ENCODE results near the gene AXIN1. TPM values are rescaled to one million over a fixed set of nuclear protein-coding genes. Genes with fewer than 3 reads are reported as not detected.
"Not testable (repeated sequence)": the region's sequence is repeated elsewhere in the genome, so short reads cannot be mapped to it uniquely, and the experiment has no call there.

AXIN1 gene
- total RNA-seq, 4 donors from 2014 or later = 37.9 to 45.7 (median 40.6) TPM

DNA sequence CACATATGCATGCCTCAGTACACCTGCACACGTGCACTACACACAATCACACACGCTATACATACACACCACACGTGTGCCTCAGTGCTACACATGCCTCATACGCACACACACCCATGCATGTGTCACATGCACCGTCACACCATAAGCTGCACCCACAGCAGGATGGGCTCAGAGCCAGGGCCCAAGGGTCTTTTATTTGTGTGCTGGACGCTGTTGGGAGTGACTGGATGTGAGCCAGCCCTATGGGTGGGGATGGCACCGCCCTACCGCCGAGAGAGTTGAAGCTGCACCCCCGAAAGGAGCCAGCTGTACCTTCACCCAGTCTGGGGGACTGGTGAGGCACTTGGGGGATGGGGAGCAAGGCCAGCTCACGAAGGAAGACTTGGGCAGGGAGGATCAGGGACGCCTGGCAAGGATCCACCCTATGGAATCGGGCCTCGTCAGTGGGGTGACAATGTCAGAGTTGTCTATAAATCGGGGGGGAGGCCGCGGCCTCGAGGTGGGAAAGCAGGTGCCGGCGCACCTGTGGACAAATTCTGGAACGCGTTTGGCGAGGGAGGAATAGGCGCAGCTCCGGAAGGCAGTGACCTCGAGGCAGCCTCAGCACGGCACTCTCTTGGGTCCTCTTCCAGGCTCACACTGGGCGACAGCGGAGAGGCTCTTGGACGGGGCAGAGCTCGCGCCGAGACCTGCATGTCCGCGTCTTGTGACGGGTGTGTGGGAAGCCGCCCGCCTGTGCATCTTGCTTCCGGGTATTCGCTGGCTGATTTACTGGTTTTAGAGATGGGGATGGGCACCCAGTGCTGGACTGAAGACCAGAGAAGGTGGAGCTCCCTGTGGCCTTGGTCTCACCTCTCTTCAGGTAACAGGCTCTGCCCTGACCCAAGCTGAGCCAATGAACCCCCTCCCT, 84.1 kb downstream of the AXIN1 start:
- WGBS, 2 donors = 42 to 47% methylated on average over 35 to 40 of the region's 40 CpGs

DNA sequence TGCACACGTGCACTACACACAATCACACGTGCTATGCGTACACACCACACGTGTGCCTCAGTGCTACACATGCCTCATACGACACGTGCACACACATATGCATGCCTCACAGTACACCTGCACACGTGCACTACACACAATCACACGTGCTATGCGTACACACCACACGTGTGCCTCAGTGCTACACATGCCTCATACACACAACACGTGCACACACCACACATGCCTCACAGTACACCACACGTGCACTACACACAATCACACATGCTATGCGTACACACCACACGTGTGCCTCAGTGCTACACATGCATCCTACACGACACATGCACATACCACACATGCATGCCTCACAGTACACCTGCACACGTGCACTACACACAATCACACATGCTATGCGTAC, 85.0 kb downstream of the AXIN1 start:
- DNase-seq (ENCODE audit: low spot score in 2 of 2); intact Hi-C loops (cut with DNase I; ENCODE audit: low total_unique reads); H3K4me3 ChIP-seq (ENCODE audit: low read depth, poor library complexity, severe bottlenecking): not testable (repeated sequence)
- 84 to 87% methylated on average over 17 of the region's 17 CpGs for WGBS, 2 donors

More for the DNA sequence above, 84.1 kb downstream of the AXIN1 start:
- DNase-seq (ENCODE audit: low spot score in 2 of 2) = no peak
- H3K4me3 ChIP-seq (ENCODE audit: low read depth, poor library complexity, severe bottlenecking) = no peak overlapping the region
- intact Hi-C loops (cut with DNase I; ENCODE audit: low total_unique reads) = no loop called here
- TF ChIP-seq, protein P1, sequence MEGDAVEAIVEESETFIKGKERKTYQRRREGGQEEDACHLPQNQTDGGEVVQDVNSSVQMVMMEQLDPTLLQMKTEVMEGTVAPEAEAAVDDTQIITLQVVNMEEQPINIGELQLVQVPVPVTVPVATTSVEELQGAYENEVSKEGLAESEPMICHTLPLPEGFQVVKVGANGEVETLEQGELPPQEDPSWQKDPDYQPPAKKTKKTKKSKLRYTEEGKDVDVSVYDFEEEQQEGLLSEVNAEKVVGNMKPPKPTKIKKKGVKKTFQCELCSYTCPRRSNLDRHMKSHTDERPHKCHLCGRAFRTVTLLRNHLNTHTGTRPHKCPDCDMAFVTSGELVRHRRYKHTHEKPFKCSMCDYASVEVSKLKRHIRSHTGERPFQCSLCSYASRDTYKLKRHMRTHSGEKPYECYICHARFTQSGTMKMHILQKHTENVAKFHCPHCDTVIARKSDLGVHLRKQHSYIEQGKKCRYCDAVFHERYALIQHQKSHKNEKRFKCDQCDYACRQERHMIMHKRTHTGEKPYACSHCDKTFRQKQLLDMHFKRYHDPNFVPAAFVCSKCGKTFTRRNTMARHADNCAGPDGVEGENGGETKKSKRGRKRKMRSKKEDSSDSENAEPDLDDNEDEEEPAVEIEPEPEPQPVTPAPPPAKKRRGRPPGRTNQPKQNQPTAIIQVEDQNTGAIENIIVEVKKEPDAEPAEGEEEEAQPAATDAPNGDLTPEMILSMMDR (IDR thresholded peaks at IDR 0.05) = no peak
- no peak for TF ChIP-seq POLR2A (IDR thresholded peaks at IDR 0.05)

DNA sequence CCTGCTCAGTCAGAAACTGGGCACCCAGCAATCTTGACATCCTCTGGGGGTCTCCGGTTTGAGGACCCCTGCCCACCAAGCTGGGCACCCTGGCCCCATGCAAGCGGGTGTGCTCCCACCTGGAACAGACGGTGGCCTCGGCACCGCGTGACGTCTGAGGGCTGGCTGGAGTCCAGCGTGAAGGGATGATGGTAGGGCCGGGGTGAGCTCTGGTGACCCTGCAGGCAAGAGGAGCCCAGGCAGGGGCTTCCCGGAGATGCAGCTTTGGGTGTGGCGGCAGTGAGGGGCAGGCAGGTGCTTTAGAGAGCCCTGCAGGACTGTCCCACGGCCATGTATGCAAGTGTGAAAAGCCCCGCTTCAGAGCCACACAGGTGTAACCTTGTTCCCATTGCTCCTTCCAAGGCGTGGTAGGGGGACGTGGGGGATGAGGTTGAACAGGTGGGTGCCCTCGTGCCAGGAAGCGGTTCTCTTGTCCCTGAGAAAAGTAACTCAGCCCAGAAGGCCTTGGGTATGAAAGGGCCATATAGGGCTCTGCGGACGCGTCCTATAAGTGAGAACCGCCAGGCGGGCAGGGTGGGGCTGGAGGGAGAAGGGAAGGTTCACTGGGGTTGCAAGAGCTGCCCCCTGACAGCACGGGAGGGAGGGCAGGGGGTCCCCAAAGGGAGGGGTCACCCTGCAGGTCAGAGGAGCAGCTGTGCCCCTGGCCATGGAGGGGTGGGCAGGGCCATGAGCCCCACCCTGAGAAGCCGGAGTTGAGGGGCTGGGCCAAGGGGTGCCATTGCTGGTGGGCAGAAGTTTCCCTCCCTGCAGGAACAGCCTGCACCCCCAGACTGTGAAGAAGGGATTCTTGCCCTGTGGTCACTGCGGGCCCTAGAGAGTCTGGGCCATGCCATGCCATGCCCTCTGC, 86.0 kb downstream of the AXIN1 start:
- 60 to 62% methylated on average over 19 to 24 of the region's 25 CpGs for WGBS, 2 donors
- intact Hi-C loops (cut with DNase I; ENCODE audit: low total_unique reads) = no loop called here
- no peak for DNase-seq (ENCODE audit: low spot score in 2 of 2)
- TF ChIP-seq, protein P1 (IDR thresholded peaks at IDR 0.05) = no peak
- TF ChIP-seq POLR2A (IDR thresholded peaks at IDR 0.05) = no peak
- H3K4me3 ChIP-seq (ENCODE audit: low read depth, poor library complexity, severe bottlenecking) = no peak overlapping the region

DNA sequence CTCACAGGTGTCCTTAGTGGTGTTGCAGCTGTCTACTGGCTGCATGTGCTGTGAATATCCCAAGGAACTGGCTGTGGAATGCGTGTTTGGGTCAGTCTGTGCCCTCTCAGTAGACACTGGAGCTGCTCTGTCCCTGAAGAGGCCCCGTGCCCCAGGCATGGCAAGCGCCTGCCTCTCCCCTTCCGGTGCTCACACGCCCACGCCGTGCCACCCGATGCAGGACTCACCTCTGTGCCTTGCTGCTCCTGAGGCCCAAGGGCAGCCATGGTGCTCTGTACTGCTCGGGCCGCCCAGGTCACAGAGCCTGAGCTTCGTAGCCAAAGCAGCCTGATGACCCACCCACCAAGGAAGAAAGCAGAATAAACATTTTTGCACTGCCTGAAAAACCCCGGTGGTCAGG, 86.8 kb downstream of the AXIN1 start:
- intact Hi-C loops (cut with DNase I; ENCODE audit: low total_unique reads) = no loop called here
- no peak for DNase-seq (ENCODE audit: low spot score in 2 of 2)
- no peak overlapping the region for H3K4me3 ChIP-seq (ENCODE audit: low read depth, poor library complexity, severe bottlenecking)
- TF ChIP-seq, protein P1 (IDR thresholded peaks at IDR 0.05) = no peak
- no peak for TF ChIP-seq POLR2A (IDR thresholded peaks at IDR 0.05)
- WGBS, 2 donors = 55 to 58% methylated on average over 7 to 12 of the region's 12 CpGs

DNA sequence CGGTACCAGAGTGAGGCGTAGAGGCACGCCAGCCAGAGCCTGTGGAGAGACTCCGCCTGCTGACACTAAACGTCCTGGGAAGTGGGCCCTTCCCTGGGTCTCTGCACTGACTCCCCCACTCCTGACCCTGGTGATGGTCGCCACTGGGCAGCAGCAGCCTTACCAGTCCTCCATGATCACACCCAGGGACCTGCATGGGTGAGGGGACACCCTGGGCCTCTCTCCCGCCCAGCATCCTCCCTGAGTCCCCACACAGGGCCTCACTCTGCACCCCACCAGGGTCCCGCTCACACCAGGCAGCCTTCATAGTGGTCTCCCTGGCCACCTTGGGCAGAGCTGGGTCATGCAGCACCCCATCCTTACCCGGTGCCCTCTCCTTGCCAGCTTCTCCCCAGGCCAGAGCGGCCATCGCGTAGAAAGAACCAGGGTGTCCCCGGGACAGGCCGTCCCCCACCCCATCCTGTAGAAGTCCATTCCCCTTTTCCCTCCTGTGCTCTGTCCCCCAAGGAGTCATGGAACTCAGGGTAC, 87.5 kb downstream of the AXIN1 start:
- no peak overlapping the region for H3K4me3 ChIP-seq (ENCODE audit: low read depth, poor library complexity, severe bottlenecking)
- no peak for DNase-seq (ENCODE audit: low spot score in 2 of 2)
- no peak for TF ChIP-seq POLR2A (IDR thresholded peaks at IDR 0.05)
- TF ChIP-seq, protein P1 (IDR thresholded peaks at IDR 0.05) = no peak
- intact Hi-C loops (cut with DNase I; ENCODE audit: low total_unique reads) = no loop called here
- WGBS, 2 donors = 90 to 91% methylated on average over 12 to 14 of the region's 14 CpGs
